Stimulated activated CD8-positive, alpha-beta memory T cell treated with anti-CD3 and anti-CD28 coated beads, Interleukin-7, amount 100 ng/mL, for 1 hour (primary cell): ENCODE data around the gene NR0B2.
A peak's percentile ranks its signal among the peaks of the same experiment; 100 is the strongest.
"Not testable (repeated sequence)": the region's sequence is repeated elsewhere in the genome, so short reads cannot be mapped to it uniquely, and the experiment has no call there.

Experiments
- DNase-seq, 2 donors: peaks; one replicate each; pipeline ENCODE4 v3.0.0-alpha.2; 2020; ENCODE audit warnings: low read depth in 2 of 2

Gene NR0B2

GRCh38 chr1:26889551-26890466, 24.0 kb downstream of the NR0B2 start, which contains the start of gene GPN2:
TSS of gene GPN2 (minus strand) at chr1:26890283. CDS start at chr1:26890096, 187 bp downstream.
- peak; percentile 58 to 62 for DNase-seq

DNA sequence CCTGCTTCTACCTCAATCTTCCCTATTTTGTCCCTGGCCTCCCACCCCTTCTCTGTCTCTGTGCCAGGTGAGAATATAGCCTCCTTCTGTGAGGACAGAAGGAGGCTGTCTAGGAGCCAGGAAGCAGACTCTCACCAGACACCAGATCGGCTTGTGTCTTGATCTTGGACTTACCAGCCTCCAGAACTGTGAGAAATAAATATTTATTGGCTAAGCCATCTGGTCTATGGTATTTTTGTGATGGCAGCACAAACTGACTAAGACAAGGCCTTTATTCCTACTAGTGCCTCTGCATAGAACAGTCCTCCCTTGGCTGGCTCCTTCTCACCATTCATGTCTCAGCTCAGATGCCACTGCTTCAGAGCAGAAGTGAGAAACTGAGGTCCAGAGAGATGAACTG, 25.5 kb downstream of the NR0B2 start:
- no peak for DNase-seq

GRCh38 chr1:26887125-26887524, 26.6 kb downstream of the NR0B2 start:
- no peak for DNase-seq

DNA sequence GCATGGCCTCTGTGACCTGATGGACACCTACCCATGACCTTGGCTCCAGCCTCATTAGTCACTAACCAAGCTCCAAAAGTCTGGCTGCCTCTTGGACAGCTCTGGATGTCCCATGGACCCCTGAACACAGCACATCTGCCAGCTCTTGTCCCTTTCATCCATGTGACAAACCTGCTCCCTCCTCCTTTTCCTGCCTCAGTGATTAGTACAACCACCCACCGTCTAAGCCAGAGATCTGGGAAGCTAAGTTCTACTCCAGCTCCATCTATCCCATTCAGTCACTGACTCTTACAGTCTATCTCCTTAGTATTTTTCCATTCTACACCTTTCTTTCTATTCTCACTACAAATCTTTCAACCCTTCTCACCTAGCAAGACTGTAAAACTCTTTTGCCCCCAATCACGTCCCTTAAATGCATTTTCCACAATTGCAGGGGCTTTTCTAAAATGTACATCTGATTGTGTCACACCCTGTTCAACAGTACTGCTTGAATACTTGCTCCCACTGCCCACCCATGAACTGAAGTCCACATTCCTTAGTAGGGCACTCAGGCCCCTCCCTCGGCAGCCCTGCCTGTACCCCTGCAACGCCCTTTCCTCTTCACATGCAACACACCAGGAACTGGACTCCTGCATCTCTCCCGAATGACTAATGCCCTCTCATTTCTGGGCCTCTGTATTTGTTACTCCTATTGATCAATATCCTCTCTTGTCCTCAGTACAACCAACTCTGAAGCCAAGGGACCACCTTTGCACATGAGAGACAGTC, 30.9 kb downstream of the NR0B2 start:
- DNase-seq, result no peak

DNA sequence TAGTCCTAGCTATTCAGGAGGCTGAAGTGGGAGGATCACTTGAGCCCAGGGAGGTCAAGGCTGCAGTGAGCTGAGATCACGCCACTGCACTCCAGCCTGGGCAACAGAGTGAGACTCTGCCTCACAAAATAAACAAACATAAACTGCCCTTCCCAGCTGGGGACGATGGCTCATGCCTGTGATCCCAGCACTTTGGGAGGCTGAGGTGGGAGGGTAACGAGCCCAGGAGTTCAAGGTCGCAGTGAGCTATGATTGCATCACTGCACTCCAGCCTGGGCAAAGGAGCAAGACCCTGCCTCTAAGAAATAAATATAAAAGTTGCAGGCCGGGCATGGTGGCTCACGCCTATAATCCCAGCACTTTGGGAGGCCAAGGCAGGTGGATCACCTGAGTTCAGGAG, 32.2 kb downstream of the NR0B2 start:
- DNase-seq, result not testable (repeated sequence)

GRCh38 chr1:26879793-26880192, 34.0 kb downstream of the NR0B2 start:
- no peak for DNase-seq

- no peak for DNase-seq
Measured at GRCh38 chr1:26877326-26877725, 36.4 kb downstream of the NR0B2 start.

GRCh38 chr1:26874896-26875295, 38.9 kb downstream of the NR0B2 start:
- DNase-seq, result no peak

DNA sequence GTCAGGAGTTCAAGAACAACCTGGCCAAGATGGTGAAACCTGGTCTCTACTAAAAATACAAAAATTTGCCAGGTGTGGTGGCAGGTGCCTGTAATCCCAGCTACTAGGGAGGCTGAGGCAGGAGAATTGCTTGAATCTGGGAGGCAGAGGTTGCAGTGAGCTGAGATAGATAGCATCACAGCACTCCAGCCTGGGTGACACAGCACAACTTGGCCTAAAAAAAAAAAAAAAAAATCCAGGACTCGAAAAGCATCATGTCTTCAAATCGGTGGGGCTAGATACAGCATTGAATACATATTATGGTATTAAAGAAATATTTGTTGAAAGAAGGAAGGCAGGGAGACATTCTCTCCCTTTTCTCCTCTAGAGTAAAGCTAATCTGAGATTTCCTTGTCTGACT, 40.7 kb downstream of the NR0B2 start:
- not testable (repeated sequence) for DNase-seq

GRCh38 chr1:26864610-26865480, 48.9 kb downstream of the NR0B2 start:
- DNase-seq, result peak; percentile 85 to 91

DNA sequence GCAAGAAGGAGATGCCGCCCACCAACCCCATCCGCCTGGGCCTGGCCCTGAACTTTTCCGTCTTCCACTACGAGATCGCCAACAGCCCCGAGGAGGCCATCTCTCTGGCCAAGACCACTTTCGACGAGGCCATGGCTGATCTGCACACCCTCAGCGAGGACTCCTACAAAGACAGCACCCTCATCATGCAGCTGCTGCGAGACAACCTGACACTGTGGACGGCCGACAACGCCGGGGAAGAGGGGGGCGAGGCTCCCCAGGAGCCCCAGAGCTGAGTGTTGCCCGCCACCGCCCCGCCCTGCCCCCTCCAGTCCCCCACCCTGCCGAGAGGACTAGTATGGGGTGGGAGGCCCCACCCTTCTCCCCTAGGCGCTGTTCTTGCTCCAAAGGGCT, 50.1 kb downstream of the NR0B2 start:
- no peak for DNase-seq

DNA sequence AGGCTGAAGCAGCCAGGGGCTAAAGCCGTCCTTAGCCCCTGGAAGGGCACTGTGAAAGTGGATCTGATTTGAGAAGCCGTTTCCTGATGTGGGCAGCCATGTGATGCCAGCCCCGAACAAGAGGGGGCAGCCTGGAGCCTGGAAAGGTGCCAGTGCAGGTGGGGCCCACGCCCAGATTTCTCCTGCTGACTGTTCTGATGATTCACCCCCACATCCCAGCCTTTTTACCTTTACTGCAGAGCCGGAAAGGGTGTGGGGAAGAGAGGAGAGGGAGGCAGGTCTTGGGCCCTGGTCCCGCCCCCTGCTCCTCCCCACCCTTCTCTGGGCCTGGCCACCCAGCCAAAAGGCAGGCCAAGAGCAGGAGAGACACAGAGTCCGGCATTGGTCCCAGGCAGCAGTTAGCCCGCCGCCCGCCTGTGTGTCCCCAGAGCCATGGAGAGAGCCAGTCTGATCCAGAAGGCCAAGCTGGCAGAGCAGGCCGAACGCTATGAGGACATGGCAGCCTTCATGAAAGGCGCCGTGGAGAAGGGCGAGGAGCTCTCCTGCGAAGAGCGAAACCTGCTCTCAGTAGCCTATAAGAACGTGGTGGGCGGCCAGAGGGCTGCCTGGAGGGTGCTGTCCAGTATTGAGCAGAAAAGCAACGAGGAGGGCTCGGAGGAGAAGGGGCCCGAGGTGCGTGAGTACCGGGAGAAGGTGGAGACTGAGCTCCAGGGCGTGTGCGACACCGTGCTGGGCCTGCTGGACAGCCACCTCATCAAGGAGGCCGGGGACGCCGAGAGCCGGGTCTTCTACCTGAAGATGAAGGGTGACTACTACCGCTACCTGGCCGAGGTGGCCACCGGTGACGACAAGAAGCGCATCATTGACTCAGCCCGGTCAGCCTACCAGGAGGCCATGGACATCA, 50.7 kb downstream of the NR0B2 start, which contains the start of gene SFN:
Gene SFN (plus strand): TSS at position 369 of the 904 bp plus-strand sequence. CDS start 64 bp downstream, at position 433.
- DNase-seq, result no peak

- no peak for DNase-seq
Measured at GRCh38 chr1:26861889-26862378, 51.8 kb downstream of the NR0B2 start.
